GM19438 (cell line): ENCODE results near the gene KLK14.

Source experiments
- ATAC-seq: cut with Tn5 transposase; IDR thresholded peaks from one replicate; pipeline ENCODE4 v1.9.1; 2021; ENCODE audit warnings: low read depth; ENCODE audit not compliant: unreplicated experiment

KLK14 gene

DNA sequence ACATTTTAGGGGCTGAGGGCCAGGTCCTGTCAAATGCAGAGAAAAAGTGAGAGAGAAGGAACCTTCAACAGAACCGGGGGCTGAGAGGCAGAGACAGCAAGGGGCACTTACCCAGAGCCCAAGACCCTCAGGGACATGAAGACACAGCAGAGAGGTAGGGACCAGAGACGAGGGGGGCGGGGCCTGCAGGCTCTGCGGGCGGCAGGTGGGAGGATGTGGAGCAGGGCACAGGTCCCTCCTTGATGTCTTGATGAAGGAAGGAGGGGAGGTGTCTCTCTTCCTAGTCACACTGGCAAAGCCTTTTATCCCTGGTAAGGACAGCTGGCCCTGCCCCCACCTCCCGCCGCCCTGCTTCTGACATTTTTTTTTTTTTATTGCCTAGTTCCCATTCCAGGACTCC is at the start of gene KLK14:
TSS of gene KLK14 (minus strand) at position 277 of the 400 bp plus-strand sequence. CDS start at position 4, 273 bp downstream.
- no peak for ATAC-seq

DNA sequence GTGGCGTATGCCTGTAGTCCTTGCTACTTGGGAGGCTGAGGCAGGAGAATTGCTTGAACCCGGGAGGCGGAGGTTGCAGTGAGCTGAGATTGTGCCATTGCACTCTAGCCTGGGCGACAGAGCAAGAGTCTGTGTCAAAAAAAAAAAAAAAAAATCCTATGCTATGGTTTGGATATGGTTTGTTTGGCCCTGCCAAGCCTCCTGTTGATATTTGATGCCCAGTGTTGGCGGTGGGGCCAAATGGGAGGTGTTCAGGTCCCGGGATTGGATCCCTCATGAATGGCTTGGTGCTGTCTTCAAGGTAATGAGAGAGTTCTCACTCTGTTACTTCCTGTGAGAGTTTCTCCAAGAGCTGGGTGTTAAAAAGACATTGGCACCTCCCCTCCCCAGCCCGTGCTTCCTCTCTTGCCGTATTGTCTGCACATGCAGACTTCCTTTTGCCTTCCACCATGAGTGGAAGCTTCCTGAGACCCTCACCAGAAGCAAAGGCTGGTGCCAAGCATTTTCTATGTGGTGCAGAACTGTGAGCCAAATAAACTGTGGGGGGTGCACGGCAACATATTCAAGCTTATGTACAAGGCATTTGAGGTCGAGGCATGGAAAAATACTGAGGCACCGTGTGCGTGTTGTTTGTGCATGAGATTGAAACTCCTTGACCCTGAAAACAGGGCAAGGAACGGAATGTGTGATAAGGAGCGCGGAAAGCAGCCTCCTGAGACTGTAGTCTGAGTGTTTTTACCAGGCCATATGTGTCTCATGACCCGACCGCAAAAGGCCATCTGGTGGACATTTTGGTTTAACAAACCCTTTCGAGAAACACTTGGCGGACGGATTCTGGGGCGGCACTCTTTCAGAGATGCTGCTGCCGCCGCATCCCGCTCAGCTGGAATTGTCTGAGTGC is 49.3 kb upstream of the KLK14 start:
- no peak for ATAC-seq

DNA sequence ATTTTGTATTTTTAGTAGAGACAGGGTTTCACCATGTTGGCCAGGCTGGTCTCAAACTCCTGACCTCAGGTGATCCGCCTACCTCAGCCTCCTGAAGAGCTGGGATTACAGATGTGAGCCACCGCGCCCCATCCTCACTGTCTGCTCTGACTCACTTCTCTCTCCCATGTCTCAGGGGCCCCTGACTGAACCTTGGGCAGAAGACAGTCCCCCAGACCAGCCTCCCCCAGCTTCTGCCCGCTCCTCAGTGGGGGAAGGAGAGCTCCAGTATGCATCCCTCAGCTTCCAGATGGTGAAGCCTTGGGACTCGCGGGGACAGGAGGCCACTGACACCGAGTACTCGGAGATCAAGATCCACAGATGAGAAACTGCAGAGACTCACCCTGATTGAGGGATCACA is 47.0 kb upstream of the KLK14 start:
- ATAC-seq = no peak

- ATAC-seq = no peak
Observed at GRCh38 chr19:51128227-51128626, 45.5 kb upstream of the KLK14 start.

GRCh38 chr19:51127755-51128154 is 45.1 kb upstream of the KLK14 start:
- no peak for ATAC-seq

DNA sequence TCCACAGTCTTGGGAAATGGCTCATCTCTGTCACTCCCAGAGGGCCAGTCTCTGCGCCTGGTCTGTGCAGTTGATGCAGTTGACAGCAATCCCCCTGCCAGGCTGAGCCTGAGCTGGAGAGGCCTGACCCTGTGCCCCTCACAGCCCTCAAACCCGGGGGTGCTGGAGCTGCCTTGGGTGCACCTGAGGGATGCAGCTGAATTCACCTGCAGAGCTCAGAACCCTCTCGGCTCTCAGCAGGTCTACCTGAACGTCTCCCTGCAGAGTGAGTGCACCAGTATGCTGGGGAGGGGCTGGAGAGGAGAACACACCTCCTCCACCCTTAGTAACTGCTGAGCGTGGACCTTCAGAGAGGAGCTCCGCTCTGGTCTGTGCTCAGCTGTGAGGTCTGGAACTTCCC is 44.3 kb upstream of the KLK14 start:
- ATAC-seq = no peak

GRCh38 chr19:51125421-51126075 is 42.9 kb upstream of the KLK14 start:
- no peak for ATAC-seq

GRCh38 chr19:51124729-51125128 is 42.0 kb upstream of the KLK14 start, which contains the start of gene SIGLEC9:
TSS of gene SIGLEC9 (plus strand) at chr19:51124906. CDS start at chr19:51124975, 69 bp downstream.
- no peak for ATAC-seq

DNA sequence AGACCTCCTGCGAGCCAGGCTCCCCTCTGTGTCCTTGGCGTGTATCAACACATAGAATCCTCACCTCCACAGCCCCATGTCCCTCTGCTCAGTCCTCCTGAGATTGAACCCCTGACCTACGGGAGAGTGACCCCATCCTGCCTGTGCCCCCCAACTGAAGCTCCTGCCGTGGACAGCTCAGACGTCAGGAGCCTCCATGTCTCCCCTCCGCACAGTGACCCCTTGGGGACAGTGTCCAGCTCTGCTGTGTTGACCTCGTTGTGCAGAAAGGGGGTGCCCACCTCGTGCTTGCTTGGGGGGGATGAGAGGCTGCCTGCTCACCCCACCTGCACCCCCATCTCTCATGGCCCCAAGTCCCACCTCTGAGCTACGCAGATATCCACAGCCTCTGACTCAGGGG is 41.5 kb upstream of the KLK14 start:
- no peak for ATAC-seq

DNA sequence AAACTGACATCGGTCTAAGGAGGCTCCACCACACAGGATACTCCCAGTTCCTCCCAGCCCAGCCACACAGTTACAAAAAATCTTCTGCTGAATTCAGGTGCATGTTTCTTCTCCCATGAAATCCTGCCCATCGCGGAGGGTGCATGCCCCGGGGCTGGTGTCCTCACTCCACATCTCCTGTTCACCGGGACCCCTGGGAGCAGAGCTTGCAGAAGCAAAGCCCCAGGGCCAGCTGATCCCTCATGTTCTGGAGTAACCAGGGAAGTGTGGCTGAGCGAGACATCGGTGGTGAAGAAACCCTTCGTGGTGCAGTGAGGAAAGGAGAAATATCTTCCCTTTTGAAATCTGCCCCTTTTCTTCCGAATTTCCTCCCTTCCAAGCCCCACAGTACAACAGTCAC is 41.1 kb upstream of the KLK14 start:
- no peak for ATAC-seq

DNA sequence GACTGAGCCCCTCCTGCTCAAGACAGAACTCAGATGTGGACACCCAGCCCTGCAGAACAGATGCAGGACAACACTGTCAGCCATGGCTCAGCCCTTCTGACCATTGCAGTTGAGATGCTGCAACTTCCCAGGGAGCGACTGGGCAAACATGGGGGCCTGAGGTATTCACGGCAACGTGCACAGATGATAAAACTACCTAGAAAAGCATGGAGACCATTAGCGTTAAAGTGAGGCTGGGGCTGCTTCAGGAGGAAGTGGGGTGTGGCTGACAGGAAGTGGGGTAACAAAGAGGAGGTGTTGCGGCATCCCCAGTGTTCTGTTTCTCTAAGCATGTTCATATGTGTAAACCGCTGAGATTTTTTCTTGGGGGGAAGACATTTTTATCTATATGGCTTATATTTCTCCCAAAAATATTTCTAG is 40.7 kb upstream of the KLK14 start:
- ATAC-seq = no peak

- no peak for ATAC-seq
Observed at GRCh38 chr19:51122112-51122981, 39.7 kb upstream of the KLK14 start.

- no peak for ATAC-seq
Observed at GRCh38 chr19:51121257-51121656, 38.6 kb upstream of the KLK14 start.

DNA sequence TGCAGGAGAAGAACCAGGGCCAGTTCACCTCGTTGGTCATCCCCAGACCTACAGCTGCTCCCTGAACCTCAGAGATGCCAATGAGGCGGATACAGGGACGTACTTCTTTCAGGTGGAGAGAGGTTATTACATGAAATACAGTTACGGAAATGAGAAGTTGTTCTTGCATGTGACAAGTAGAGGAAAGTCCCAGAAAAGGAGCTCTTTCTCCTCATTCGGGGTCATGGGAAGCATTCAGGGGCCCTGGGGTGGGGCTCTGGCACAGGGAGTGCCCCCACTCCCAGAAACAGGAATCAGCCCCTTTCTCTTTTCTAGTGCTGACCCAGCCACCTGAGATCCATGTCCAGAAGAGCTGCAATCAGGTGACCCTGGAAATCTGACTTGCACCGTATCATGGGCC is 37.5 kb upstream of the KLK14 start:
- no peak for ATAC-seq

DNA sequence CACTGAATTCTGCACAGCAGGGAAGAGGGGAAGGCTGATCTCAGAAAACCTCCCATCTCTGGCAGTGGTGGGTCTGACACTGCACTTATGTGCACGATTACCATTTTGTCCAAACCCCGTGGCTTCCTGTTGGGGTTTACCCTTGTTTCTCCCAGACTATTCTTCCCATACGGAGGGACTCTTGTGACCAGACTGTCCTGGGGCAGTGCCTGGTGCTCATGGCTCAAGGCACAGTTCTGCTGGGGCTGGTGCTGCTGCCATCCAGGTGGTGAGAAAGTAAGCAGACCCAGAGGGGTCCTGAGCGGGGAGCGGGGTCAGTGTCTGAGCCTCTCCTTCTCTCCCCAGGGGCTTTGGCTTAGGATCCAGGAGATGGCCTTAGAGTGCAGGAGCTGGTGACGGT is 36.9 kb upstream of the KLK14 start:
- no peak for ATAC-seq

DNA sequence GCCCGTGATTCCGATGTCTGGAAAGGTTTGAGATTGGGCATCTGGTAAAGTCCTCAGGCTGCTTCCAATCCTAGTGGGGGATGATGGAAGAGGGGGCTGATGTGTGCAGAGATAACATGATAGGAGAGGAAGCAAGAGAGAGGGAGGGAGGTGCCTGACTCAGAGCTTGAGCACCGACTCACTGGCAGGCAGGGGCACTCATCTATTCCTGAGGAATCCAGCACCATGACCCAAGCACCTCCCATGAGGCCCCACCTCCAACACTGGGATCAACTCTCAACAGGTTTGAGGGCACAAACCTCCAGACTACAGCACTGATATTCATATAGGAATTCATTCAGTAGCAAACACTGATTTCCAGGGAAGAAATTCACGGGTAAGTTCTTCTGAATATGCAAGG is 36.4 kb upstream of the KLK14 start:
- no peak for ATAC-seq

- no peak for ATAC-seq
Observed at GRCh38 chr19:51116736-51117286, 34.1 kb upstream of the KLK14 start.

- ATAC-seq = no peak
Observed at GRCh38 chr19:51114087-51114729, 31.5 kb upstream of the KLK14 start.

DNA sequence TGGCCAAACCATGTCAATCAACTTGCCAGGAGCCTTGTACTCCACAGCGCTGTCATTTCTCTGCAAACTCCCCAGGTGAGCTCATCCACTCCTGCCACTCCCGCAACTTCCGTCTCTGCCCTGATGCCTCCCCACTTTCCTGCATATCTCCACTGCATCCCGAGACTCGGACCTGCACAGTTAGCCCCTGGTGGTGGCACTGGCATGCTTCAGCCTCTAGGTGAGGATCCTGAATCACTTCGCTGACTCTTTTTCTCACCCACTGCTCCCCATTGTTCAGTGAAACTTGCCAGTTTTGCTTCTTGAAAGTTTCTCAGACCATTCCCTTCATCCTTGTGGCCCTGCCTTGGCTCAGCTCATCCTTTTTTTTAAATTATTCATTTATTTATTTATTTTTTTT is 28.9 kb upstream of the KLK14 start:
- no peak for ATAC-seq

- no peak for ATAC-seq
Observed at GRCh38 chr19:51110666-51110971, 27.9 kb upstream of the KLK14 start.
